Effector memory CD4-positive, alpha-beta T cell (primary cell): ENCODE results near the gene FANCG.

Experiments
- DNase-seq, 3 donors: peaks; one replicate each; pipeline ENCODE4 v3.0.0-alpha.2; 2020
- H3K27ac ChIP-seq: 2 replicates; pipeline ENCODE4 v1.7.0; 2013; ENCODE audit warnings: mild to moderate bottlenecking, low read length, moderate library complexity; ENCODE audit not compliant: insufficient read depth, poor library complexity, severe bottlenecking
- H3K27me3 ChIP-seq: replicated peaks from 2 replicates; pipeline ENCODE4 v1.7.0; 2013; ENCODE audit warnings: mild to moderate bottlenecking, low read length; ENCODE audit not compliant: insufficient read depth, control insufficient read depth, poor library complexity, severe bottlenecking
- H3K36me3 ChIP-seq: 2 replicates; pipeline ENCODE4 v1.7.0; 2013; ENCODE audit warnings: mild to moderate bottlenecking, low read length, moderate library complexity; ENCODE audit not compliant: control insufficient read depth, insufficient read depth
- H3K4me1 ChIP-seq: 2 replicates; pipeline ENCODE4 v1.7.0; 2013; ENCODE audit warnings: low read length, mild to moderate bottlenecking; ENCODE audit not compliant: control insufficient read depth, insufficient read depth, poor library complexity, severe bottlenecking
- H3K4me3 ChIP-seq: 2 replicates; pipeline ENCODE4 v1.7.0; 2013; ENCODE audit warnings: low read length, low read depth, mild to moderate bottlenecking; ENCODE audit not compliant: insufficient read depth, poor library complexity, severe bottlenecking
- H3K9me3 ChIP-seq: 2 replicates; pipeline ENCODE4 v1.7.0; 2013; ENCODE audit warnings: mild to moderate bottlenecking, low read length, moderate library complexity; ENCODE audit not compliant: control insufficient read depth

FANCG gene

GRCh38 chr9:35027374-35027773, 52.4 kb downstream of the FANCG start:
- no peaks in the 10 kb centered on the region for H3K27me3 ChIP-seq
- no peaks in the 10 kb centered on the region for H3K9me3 ChIP-seq
- no peak for DNase-seq
- H3K27ac ChIP-seq, result no peak overlapping the region
- H3K36me3 ChIP-seq, result no peaks in the 10 kb centered on the region
- H3K4me1 ChIP-seq, result no peaks in the 10 kb centered on the region
- no peak overlapping the region for H3K4me3 ChIP-seq

GRCh38 chr9:35026671-35027070, 53.1 kb downstream of the FANCG start:
- H3K27me3 ChIP-seq, result no peaks in the 10 kb centered on the region
- H3K36me3 ChIP-seq, result no peaks in the 10 kb centered on the region
- no peak overlapping the region for H3K4me3 ChIP-seq
- H3K27ac ChIP-seq, result no peak overlapping the region
- H3K9me3 ChIP-seq, result no peaks in the 10 kb centered on the region
- no peaks in the 10 kb centered on the region for H3K4me1 ChIP-seq
- DNase-seq, result no peak
